HL-60 (cell line): ENCODE measurements around the gene LRMDA.

Experiments used
- DNase-seq, 2 experiments: peaks; one replicate each; pipeline ENCODE4 v3.0.0-alpha.2; 2010 to 2020; ENCODE audit warnings: low read depth in 1 of 2, low spot score in 1 of 2
- H3K27ac ChIP-seq: fragments of 250-450 bp; sonication (Bioruptor Pico); replicated peaks from 2 replicates; pipeline ENCODE4 v1.5.1; 2020; ENCODE audit warnings: mild to moderate bottlenecking, moderate library complexity
- H3K27me3 ChIP-seq: fragments of 250-450 bp; sonication (Bioruptor Pico); 2 replicates; pipeline ENCODE4 v1.5.1; 2021; ENCODE audit warnings: mild to moderate bottlenecking, moderate library complexity; ENCODE audit not compliant: insufficient read depth, poor library complexity, severe bottlenecking
- H3K4me3 ChIP-seq: replicated peaks from 2 replicates; pipeline ENCODE4 v1.5.1; 2011; ENCODE audit warnings: mild to moderate bottlenecking, control low read depth, low read length; ENCODE audit not compliant: insufficient read depth
- CTCF ChIP-seq: IDR thresholded peaks from one replicate; pipeline ENCODE4 v1.5.1; 2011; ENCODE audit warnings: low read length, control low read depth, inconsistent platforms; ENCODE audit not compliant: insufficient read depth
- GABPA ChIP-seq: IDR thresholded peaks from 2 replicates; pipeline ENCODE4 v1.6.1; 2012; ENCODE audit warnings: low read depth
- POLR2AphosphoS5 ChIP-seq: IDR thresholded peaks from 2 replicates; pipeline ENCODE4 v1.6.1; 2012; ENCODE audit warnings: low read depth
- REST ChIP-seq: IDR thresholded peaks from 2 replicates; pipeline ENCODE4 v1.6.1; 2012; ENCODE audit warnings: low read depth; ENCODE audit not compliant: insufficient replicate concordance
- SPI1 ChIP-seq: IDR thresholded peaks from 2 replicates; pipeline ENCODE4 v1.6.1; 2012; ENCODE audit warnings: low read depth, mild to moderate bottlenecking, borderline replicate concordance

Gene LRMDA

GRCh38 chr10:75436896-75437295, 5.5 kb downstream of the LRMDA start:
- Histone ChIP-seq H3K4me3 (no peak overlapping the region), H3K27me3 (no peaks in the 10 kb centered on the region), H3K27ac (no peak overlapping the region)
- TF ChIP-seq CTCF, result no peak
- no peak for TF ChIP-seq POLR2AphosphoS5
- TF ChIP-seq GABPA, result no peak
- no peak for TF ChIP-seq SPI1
- no peak for TF ChIP-seq REST
- no peak for DNase-seq

GRCh38 chr10:75437693-75438092, 6.3 kb downstream of the LRMDA start:
- DNase-seq, result no peak
- TF ChIP-seq REST, result no peak
- no peak for TF ChIP-seq GABPA
- no peak for TF ChIP-seq POLR2AphosphoS5
- no peak for TF ChIP-seq CTCF
- TF ChIP-seq SPI1, result no peak
- H3K27me3 ChIP-seq, result no peaks in the 10 kb centered on the region
- no peak overlapping the region for H3K27ac ChIP-seq
- no peak overlapping the region for H3K4me3 ChIP-seq

- DNase-seq, result no peak
- Histone ChIP-seq H3K4me3 (no peak overlapping the region), H3K27me3 (no peaks in the 10 kb centered on the region), H3K27ac (no peak overlapping the region)
- TF ChIP-seq SPI1, result no peak
- TF ChIP-seq CTCF, result no peak
- no peak for TF ChIP-seq REST
- TF ChIP-seq POLR2AphosphoS5, result no peak
- TF ChIP-seq GABPA, result no peak
Observed at GRCh38 chr10:75438275-75438674, 6.9 kb downstream of the LRMDA start.
